H1 (cell line): ENCODE measurements around the gene NOP9.

Experiments
- ASH2L ChIP-seq: fragments of 200-600, 300-600 bp; sonication (generic); IDR thresholded peaks from one replicate; pipeline ENCODE4 v1.7.1; 2017; ENCODE audit warnings: low read length
- ATF2 ChIP-seq: IDR thresholded peaks from 2 replicates; pipeline ENCODE4 v1.6.1; 2012; ENCODE audit warnings: low read length, inconsistent platforms
- CTCF ChIP-seq, 3 experiments: IDR thresholded peaks; 1 replicate in 2 of 3; 2 replicates in 1 of 3; pipeline versions ENCODE4 v1.5.1 to v1.6.1; 2011; ENCODE audit warnings: low read length in 3 of 3, mild to moderate bottlenecking in 3 of 3, inconsistent platforms in 2 of 3, low read depth in 1 of 3, moderate library complexity in 1 of 3; ENCODE audit not compliant: insufficient read depth in 1 of 3; ENCODE audit errors: control extremely low read depth in 1 of 3
- HDAC2 ChIP-seq, 2 experiments: fragments of 300-600 bp in 1 of 2; sonication (generic) in 1 of 2; IDR thresholded peaks; 2 replicates each; pipeline ENCODE4 v1.6.1; 2011 to 2012; ENCODE audit warnings: low read depth in 2 of 2, low read length in 2 of 2, mild to moderate bottlenecking in 2 of 2, moderate library complexity in 2 of 2, borderline replicate concordance in 1 of 2, inconsistent platforms in 1 of 2
- MAFK ChIP-seq: IDR thresholded peaks from 2 replicates; pipeline ENCODE4 v1.6.1; 2012; ENCODE audit warnings: low read depth, mild to moderate bottlenecking, improper control_type of control experiment, low read length
- RBBP5 ChIP-seq: IDR thresholded peaks from 2 replicates; pipeline ENCODE4 v1.7.1; 2012; ENCODE audit warnings: low read depth, mild to moderate bottlenecking, inconsistent platforms, low read length, moderate library complexity, borderline replicate concordance

- TF ChIP-seq ATF2 (no peak), MAFK (no peak), HDAC2 (IDR thresholded peaks at IDR 0.05; ENCODE audit: borderline replicate concordance in 1 of 2, low read depth in 2 of 2, low read length in 2 of 2) (no peak), ASH2L (no peak), CTCF (IDR thresholded peaks at IDR 0.05; ENCODE audit: control extremely low read depth in 1 of 3, insufficient read depth in 1 of 3, low read depth in 1 of 3, low read length in 3 of 3) (no peak), RBBP5 (no peak)
Measured at GRCh38 chr14:24253936-24254335, 45.7 kb upstream of the NOP9 start.
